Measurements from ENCODE around the gene CPHXL2.

The CPHXL2 gene

GRCh38 chr16:75620326-75621169, 56.3 kb downstream of the CPHXL2 start:
- TF ChIP-seq ZNF274 (IDR thresholded peaks at IDR 0.05; ENCODE audit: low read length) (no peak), ZNF274 (tag by site-specific recombination; IDR thresholded peaks at IDR 0.05; ENCODE audit: borderline replicate concordance) (no peak), ZNF521 (tag by site-specific recombination; IDR thresholded peaks at IDR 0.05) (no peak), SP3 (tag by site-specific recombination; IDR thresholded peaks at IDR 0.05) (no peak), ZNF514 (tag by site-specific recombination; IDR thresholded peaks at IDR 0.05) (no peak), ZNF112 (tag by site-specific recombination; IDR thresholded peaks at IDR 0.05) (no peak), ZBTB48 (tag by site-specific recombination; IDR thresholded peaks at IDR 0.05) (no peak), KLF9 (tag by site-specific recombination; IDR thresholded peaks at IDR 0.05; ENCODE audit: low read depth) (no peak), ZNF280D (tag by site-specific recombination; IDR thresholded peaks at IDR 0.05) (no peak), ZNF354C (tag by site-specific recombination; IDR thresholded peaks at IDR 0.05; ENCODE audit: borderline replicate concordance, low read depth) (no peak), ZNF2 (tag by site-specific recombination; IDR thresholded peaks at IDR 0.05) (no peak), ZNF239 (tag by site-specific recombination; IDR thresholded peaks at IDR 0.05) (no peak), ZFP69B (tag by site-specific recombination; IDR thresholded peaks at IDR 0.05) (no peak)
- no peaks in the 10 kb centered on the region for H3K9me3 ChIP-seq (ENCODE audit: control insufficient read depth, insufficient read depth, low read depth, low read length)
- ChIA-PET POLR2A (interaction anchor here (1.1 to 2.9 kb wide), 2 partner anchors 11 to 104 kb away, joined by 3 to 9 read pairs; no protein-coding TSS in a partner anchor), CTCF (interaction anchor here (0.7 to 2.8 kb wide), 4 partner anchors 18 to 169 kb away, joined by 3 to 21 read pairs (median 4); no protein-coding TSS in a partner anchor)
- no peak overlapping the region for H3K27ac ChIP-seq (ENCODE audit: extremely low read depth, low read depth, low read length)
- no peak overlapping the region for H3K4me3 ChIP-seq (ENCODE audit: low read depth, low read length)
- H3K4me1 ChIP-seq (ENCODE audit: control insufficient read depth, insufficient read depth, low read length) = peaks cover 6% of the 10 kb centered on the region; the same call in 1 of the 2 replicates
- peaks cover 31 to 52% of the 10 kb centered on the region in 2 experiments for H3K36me3 ChIP-seq (ENCODE audit: control insufficient read depth in 2 of 2, insufficient read depth in 1 of 2, low read length in 2 of 2)

- Histone ChIP-seq H3K4me1 (ENCODE audit: control insufficient read depth, insufficient read depth, low read length) (peaks cover 6% of the 10 kb centered on the region; the same call in 1 of the 2 replicates), H3K4me3 (ENCODE audit: low read depth, low read length) (no peak overlapping the region), H3K36me3 (ENCODE audit: control insufficient read depth in 2 of 2, insufficient read depth in 1 of 2, low read length in 2 of 2) (peaks cover 34 to 69% of the 10 kb centered on the region in 2 experiments), H3K9me3 (ENCODE audit: control insufficient read depth, insufficient read depth, low read depth, low read length) (no peaks in the 10 kb centered on the region), H3K27ac (ENCODE audit: extremely low read depth, low read depth, low read length) (no peak overlapping the region)
- CTCF ChIA-PET = no interaction called here
- POLR2A ChIA-PET = no interaction called here
- TF ChIP-seq ZNF791 (tag by site-specific recombination; IDR thresholded peaks at IDR 0.05) (no peak), HOXD13 (CRISPR knock-in tag; IDR thresholded peaks at IDR 0.05; ENCODE audit: borderline replicate concordance) (no peak), ZNF24 (tag by site-specific recombination; IDR thresholded peaks at IDR 0.05) (no peak), ZNF555 (tag by site-specific recombination; conservative IDR thresholded peaks at IDR 0.05) (no peak), ZNF26 (tag by site-specific recombination; IDR thresholded peaks at IDR 0.05) (no peak), ZNF214 (tag by site-specific recombination; IDR thresholded peaks at IDR 0.05; ENCODE audit: borderline replicate concordance) (no peak), ZSCAN30 (tag by site-specific recombination; IDR thresholded peaks at IDR 0.05) (no peak), ZNF529 (tag by site-specific recombination; IDR thresholded peaks at IDR 0.05; ENCODE audit: insufficient replicate concordance) (no peak), AEBP2 (tag by site-specific recombination; IDR thresholded peaks at IDR 0.05; ENCODE audit: borderline replicate concordance) (no peak), HIC1 (tag by site-specific recombination; IDR thresholded peaks at IDR 0.05) (no peak), ZFP41 (tag by site-specific recombination; IDR thresholded peaks at IDR 0.05; ENCODE audit: borderline replicate concordance) (no peak), ZNF274 (IDR thresholded peaks at IDR 0.05; ENCODE audit: low read length) (no peak), ZNF274 (tag by site-specific recombination; IDR thresholded peaks at IDR 0.05; ENCODE audit: borderline replicate concordance) (no peak), ZNF585B (tag by site-specific recombination; IDR thresholded peaks at IDR 0.05) (no peak), ZNF629 (tag by site-specific recombination; IDR thresholded peaks at IDR 0.05) (no peak), ZNF660 (tag by site-specific recombination; IDR thresholded peaks at IDR 0.05) (no peak)
Observed at GRCh38 chr16:75618780-75619179, 58.0 kb downstream of the CPHXL2 start.
